HG03135 (cell line): Measurements from ENCODE around the gene USP19.

Experiments used
- ATAC-seq: cut with Tn5 transposase; IDR thresholded peaks from one replicate; pipeline ENCODE4 v1.9.1; 2021; ENCODE audit warnings: mild to moderate bottlenecking, moderate library complexity; ENCODE audit not compliant: unreplicated experiment

USP19 gene

DNA sequence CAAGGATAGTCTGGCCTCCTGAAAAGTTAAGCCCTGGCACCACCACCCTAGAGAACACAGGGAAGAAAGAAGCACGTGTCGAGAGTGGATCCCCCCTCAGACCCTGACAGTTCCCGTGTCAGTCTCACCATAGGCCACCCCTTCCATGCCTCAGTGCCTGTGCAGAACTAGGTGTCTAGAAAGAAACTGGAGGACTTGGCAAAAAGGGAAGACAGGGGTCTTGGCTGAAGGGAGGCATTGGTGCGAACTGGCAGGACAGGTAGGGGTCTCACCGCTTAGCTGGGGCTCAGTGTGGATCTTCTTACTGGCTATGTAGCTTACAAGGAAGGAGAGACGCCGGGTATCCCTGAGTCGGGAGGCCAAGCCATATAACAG lies 16.6 kb downstream of the USP19 start:
- ATAC-seq = no peak

DNA sequence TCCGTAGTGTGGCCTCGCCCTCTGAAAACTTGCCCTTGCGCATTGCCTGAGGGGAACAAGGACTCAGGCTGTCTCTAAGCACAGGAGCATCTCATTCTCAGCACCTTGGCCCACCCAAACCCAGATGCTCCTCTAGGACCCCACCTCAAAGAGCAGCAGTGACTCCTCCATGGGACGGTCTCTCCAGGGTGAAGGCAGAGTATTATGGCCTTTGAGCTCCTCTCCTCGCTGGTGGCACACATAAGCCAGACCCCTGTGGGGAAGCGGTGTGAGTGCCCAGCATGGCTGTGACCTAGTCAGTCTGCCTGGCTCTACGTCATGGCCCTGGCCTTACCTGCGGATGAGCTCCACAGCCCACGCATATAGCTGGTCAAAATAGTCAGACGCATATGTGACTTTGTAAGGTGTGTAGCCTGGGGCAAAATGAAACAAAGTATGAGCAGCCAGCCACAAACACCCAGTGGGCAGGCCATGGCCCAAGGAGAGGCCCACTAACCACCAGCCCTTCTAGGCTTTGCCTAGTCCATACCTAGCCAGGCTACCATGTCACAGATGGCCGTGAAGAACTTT lies 20.5 kb downstream of the USP19 start:
- no peak for ATAC-seq

DNA sequence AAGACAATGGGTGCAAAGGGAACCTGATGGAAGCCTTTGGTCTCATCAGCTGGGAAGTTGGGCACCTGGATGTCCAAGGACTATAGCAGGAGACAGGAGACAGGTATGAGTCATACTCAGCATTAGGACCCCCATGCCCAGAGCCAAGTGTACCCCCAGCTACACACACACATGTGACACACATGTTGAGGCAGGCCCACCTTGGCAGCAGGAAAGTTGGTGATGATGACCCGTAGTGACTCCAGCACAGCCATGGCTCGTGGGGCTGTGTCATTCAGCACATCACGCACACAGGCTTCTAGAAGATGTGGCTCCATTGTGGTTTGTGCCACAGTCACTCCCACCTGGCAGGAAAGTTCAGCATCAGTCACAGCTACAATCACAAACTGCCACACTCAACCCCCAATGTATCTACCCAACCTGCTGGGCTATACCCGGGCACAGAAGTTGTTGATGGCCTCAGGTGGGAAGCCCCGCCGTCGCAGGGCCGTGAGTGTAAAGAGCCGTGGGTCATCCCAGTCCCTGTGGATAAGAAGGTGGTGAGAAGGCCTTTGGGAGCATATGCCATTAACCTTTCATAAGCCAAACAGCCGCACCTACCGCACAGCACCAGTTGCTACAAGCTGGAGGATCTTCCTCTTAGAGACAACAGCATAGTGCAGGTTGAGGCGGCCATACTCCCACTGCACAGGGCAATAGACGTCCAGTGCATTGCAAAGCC lies 21.6 kb downstream of the USP19 start:
- no peak for ATAC-seq

DNA sequence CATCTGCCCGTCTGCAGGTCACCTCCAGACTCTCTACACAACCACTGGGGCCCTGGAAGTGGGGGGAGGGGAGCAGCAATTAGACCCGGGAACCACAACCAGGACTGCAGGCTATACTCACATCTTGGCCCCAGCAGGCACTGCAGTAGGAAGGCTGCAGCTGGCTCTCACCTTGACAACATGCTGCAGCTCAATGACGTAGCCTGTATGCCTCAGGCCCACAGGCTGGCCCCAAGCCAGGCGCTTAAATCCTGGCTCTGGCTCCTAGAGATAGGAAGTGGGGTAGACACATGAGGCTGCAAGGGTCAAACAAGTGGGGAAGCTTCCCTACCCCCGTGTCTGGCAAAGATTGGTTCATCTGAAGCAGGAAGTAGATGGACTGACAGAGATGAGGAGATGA lies 22.2 kb downstream of the USP19 start:
- no peak for ATAC-seq

DNA sequence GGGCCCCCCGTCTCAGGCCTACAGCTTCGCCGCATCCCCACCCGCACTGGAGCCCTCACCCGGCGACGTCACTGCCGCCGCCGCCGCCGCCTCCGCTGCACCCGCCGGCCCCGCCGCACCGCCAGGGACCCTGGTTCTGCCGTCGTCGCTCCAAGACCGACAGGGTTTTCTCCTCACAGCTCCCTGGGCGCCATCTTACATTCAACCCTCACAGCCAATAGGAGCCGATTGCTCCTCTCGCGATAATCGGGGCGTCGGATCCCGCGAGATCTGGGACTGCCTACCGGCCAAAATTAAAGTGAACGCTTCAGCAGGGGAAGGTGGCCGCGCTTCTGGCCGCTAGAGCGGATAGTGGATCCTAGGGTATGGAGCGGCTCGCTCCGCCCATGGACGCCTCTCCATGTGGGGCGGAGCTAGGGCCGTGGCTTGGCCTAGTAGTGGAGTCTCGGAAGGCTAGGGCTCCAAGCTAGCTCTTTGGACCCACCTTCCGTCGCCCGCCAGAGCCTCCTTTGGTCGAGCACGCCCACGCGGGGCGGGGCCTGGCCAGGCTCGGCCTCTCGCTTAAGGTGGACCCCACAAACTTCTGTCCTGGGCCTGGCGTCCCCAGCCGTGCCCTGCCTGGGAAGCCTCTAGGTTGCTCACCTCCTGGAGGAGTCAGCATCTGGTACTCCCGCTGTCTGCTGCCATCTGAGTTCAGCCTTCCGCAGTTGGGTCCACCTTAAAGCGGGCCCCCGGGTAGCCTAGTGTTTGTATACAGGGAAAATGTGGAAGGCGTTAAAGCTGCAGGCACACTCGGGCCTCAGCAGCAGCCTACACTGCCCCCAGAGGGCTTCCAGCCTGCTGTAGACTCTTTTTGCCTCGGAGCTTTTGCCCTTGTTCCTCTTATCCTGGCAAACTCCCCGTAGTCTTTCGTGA lies 26.5 kb downstream of the USP19 start, which contains the start of gene QRICH1:
Gene QRICH1, minus strand, starts transcription at position 219 of the 915 bp plus-strand sequence. CDS start 17,054 bp downstream, outside the sequence.
- peak; percentile 72 for ATAC-seq

DNA sequence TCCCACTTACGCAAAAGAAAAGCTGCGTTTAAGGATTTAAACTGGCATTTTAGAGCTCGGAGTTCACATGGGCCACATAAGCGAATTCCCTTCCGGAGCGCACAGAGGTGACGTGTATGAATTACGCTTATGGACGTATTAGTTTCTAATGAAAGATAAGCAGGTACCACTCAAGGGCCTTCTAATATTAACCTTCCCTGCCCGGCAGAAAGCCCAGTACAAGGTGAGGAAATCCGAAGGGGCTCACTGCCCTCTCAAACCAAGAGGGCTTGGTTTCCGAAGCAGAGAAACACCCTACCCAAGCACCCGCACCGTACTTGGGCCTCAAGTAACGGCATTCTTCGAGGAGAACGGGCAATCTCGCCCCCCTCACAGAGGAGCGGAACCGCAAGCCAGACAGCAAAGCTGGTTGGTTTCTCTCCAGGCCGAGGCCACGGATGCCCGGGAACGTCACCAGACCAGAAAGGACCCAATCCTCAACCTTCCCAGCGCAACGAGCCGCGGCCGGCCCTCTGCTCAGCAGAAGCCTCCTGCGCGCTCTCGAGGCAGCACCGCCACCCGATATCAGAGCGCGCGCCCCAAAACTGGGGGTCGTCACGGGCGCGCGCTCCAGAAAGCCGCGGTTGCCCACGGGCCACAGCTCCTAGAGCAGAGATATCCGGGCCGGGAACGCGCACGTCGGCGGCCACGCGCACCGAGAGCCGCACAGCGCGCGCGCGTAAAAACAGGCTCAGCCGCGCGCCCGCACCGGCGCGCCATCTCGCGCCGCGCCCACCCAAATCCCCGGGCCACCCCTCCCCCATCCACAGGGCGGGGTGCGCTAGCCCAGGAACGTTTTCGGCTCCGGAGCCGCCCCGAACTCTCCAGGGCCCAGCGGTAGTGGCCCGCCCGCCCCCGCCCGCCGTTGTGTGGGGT lies 27.4 kb downstream of the USP19 start:
- peak; percentile 42 for ATAC-seq

DNA sequence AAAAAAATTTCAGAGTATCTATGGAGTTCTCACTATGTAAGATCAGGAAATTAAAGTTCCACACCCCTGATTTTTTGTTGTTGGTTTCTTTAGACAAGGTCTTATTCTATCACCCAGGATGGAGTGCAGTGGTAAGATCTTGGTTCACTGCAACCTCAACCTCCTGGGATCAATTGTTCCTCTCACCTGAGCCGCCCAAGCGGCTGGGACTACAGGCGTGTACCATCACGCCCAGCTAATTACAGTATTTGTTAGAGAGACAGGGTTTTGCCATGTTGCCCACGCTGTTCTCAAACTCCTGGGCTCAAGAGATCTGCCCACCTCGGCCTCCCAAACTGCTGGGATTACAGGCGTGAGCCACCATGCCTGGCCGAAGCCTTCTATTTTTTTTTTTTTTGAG lies 39.2 kb downstream of the USP19 start:
- ATAC-seq = no peak

DNA sequence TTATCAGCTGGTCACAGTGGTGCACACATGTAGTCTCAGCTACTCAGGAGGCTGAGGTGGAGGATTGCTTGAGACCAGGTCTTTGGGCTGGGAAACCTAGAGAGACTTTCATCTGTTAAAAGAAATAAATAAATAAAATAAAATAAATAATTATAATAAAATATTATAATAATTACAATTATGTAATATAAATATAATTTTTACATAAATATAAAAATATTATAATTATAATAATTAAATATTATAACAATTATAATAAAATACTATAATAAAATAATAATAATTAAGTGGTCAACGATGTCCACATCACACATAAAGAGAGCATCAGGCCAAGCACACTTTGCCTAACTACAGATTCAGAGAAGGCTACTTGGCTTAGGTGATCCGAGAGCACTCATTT lies 41.4 kb downstream of the USP19 start:
- no peak for ATAC-seq

DNA sequence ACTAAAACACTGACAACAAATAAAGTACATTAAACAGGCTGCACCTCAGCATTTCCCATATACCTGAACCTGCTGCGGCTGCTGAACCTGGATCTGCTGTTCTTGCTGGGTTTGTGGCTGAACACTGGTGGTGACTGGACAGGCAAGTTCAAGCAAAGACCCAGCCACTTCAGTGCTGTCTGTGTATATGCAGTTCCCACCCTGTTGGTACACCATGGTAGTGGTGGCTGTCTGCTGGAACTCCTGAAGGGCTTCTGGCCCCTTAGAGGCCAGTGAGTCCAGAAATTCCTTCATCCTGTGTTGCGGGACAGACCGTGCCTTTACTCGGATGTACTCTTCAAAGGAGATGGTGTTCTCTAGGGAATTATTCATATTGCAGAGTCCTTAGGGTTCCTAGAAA lies 44.0 kb downstream of the USP19 start:
- no peak for ATAC-seq

DNA sequence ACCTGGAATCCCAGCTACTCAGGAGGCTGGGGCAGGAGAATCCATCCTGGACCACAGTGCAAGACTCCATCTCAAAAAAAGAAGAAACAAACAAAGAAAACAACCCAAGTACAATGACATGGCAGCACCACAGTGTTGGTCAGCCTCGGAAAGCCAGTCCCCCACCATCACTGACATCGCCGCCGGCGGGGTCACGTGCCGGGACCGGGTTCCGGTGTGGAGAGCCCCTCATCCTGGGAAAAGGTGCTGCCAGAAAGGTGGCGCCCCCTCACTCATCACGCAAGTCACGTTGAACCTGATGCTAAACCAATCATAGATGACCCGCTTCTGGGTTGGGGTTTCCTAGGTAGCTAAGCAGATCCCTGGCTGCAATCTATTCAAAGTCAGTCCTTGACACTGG lies 44.5 kb downstream of the USP19 start:
- ATAC-seq = no peak
